K562 (cell line): ENCODE measurements around the gene AQP9. TPM values are rescaled to one million over a fixed set of nuclear protein-coding genes. Genes with fewer than 3 reads are reported as not detected.
"Not testable (repeated sequence)": the region's sequence is repeated elsewhere in the genome, so short reads cannot be mapped to it uniquely, and the experiment has no call there.

Experiments used
- ATAC-seq: fragments of 200-7000 bp; cut with Tn5 transposase; 3 replicates; pipeline ENCODE4 v1.9.1; 2020; ENCODE audit warnings: moderate library complexity
- BruUV-seq: library from RNA; stranded (reverse); fragments of 400-500 nt; replicated peaks from 2 replicates; lab custom pipeline; 2021; lab: Mats Ljungman, UMichigan
- CTCF ChIA-PET: fragments of 300-600 bp; formaldehyde crosslinking; extraction: SDS; loops from one replicate; lab custom pipeline; 2021; ENCODE audit warnings: low intra/inter-chr PET ratio; lab: Yijun Ruan, JAX
- POLR2A ChIA-PET: fragments of 300-600, 350-650 bp; sonication (Branson Sonifier 250); formaldehyde crosslinking; extraction: SDS; loops from one replicate; lab custom pipeline; 2021; ENCODE audit warnings: antibody characterized with exemption, inconsistent platforms; lab: Yijun Ruan, JAX
- DNase-seq, 4 experiments: peaks; one replicate each; pipeline versions ENCODE4 v3.0.0 to v3.0.0-alpha.2; 2011 to 2018; ENCODE audit warnings: low spot score in 3 of 4, mixed read lengths in 3 of 4; ENCODE audit errors: extremely low read depth in 1 of 4
- FAIRE-seq: peaks from 2 replicates; lab custom pipeline; 2011; peaks lifted over from hg19 to GRCh38; lab: Jason Lieb, UNC
- H2AFZ ChIP-seq: 2 replicates; pipeline ENCODE4 v1.6.0; 2011; ENCODE audit warnings: low read depth, low read length, control low read depth, inconsistent platforms
- H3K27ac ChIP-seq: fragments of 200-600 bp; 3 replicates; pipeline ENCODE4 v1.8.0; 2011; ENCODE audit warnings: low read depth, mild to moderate bottlenecking, control low read depth, inconsistent platforms, low read length, moderate library complexity, mixed read lengths; ENCODE audit errors: extremely low read depth
- H3K27me3 ChIP-seq, 2 experiments: fragments of 300-600 bp in 1 of 2; 2 replicates in 1 of 2; 3 replicates in 1 of 2; pipeline versions ENCODE4 v1.6.0 to v1.8.0; 2011; ENCODE audit warnings: inconsistent platforms in 2 of 2, low read length in 2 of 2, mild to moderate bottlenecking in 1 of 2, mixed read lengths in 1 of 2, moderate library complexity in 1 of 2; ENCODE audit not compliant: control insufficient read depth in 2 of 2, insufficient read depth in 2 of 2
- H3K36me3 ChIP-seq: fragments of 300-600 bp; 3 replicates; pipeline ENCODE4 v1.8.0; 2011; ENCODE audit warnings: mild to moderate bottlenecking, low read length, inconsistent platforms; ENCODE audit not compliant: control insufficient read depth, insufficient read depth
- H3K4me1 ChIP-seq, 2 experiments: fragments of 200-600 bp in 1 of 2; replicated peaks in 1 of 2; 2 replicates in 1 of 2; 3 replicates in 1 of 2; pipeline versions ENCODE4 v1.5.1 to v1.8.0; 2011; ENCODE audit warnings: inconsistent platforms in 2 of 2, low read length in 2 of 2, mild to moderate bottlenecking in 1 of 2, mixed read lengths in 1 of 2, moderate library complexity in 1 of 2; ENCODE audit not compliant: control insufficient read depth in 2 of 2, insufficient read depth in 2 of 2
- H3K4me2 ChIP-seq: 2 replicates; pipeline ENCODE4 v1.6.1; 2011; ENCODE audit warnings: low read length, control low read depth, inconsistent platforms, mixed read lengths; ENCODE audit not compliant: insufficient read depth
- H3K4me3 ChIP-seq: fragments of 200-600 bp; sonication (generic), shearing (Covaris generic); 2 replicates; pipeline ENCODE4 v1.5.1; 2016; ENCODE audit warnings: control low read depth, inconsistent platforms
- H3K79me2 ChIP-seq: fragments of 200-600 bp; 3 replicates; pipeline ENCODE4 v1.8.0; 2011; ENCODE audit warnings: low read length, inconsistent platforms; ENCODE audit not compliant: control insufficient read depth, insufficient read depth
- H3K9ac ChIP-seq, 2 experiments: 2 replicates each; pipeline versions ENCODE4 v1.6.0 to v1.6.1; 2011; ENCODE audit warnings: low read depth in 2 of 2, low read length in 2 of 2, control low read depth in 1 of 2, inconsistent platforms in 1 of 2, mild to moderate bottlenecking in 1 of 2, mixed read lengths in 1 of 2; ENCODE audit not compliant: insufficient read depth in 1 of 2
- H3K9me1 ChIP-seq: one replicate; pipeline ENCODE4 v1.6.0; 2011; ENCODE audit warnings: inconsistent platforms, mild to moderate bottlenecking, low read length, moderate library complexity; ENCODE audit not compliant: control insufficient read depth, insufficient read depth
- H3K9me3 ChIP-seq: replicated peaks from 2 replicates; pipeline ENCODE4 v1.5.1; 2011; ENCODE audit warnings: low read depth, low read length, inconsistent platforms; ENCODE audit not compliant: control insufficient read depth, insufficient read depth
- H4K20me1 ChIP-seq: replicated peaks from 2 replicates; pipeline ENCODE4 v1.6.1; 2011; ENCODE audit warnings: low read length, inconsistent platforms, mixed read lengths; ENCODE audit not compliant: control insufficient read depth, insufficient read depth
- CTCF ChIP-seq, 3 experiments: IDR thresholded peaks in 2 of 3; conservative IDR thresholded peaks in 1 of 3; 2 replicates each; pipeline ENCODE4 v1.5.1; 2011 to 2012; ENCODE audit warnings: low read length in 3 of 3, mild to moderate bottlenecking in 3 of 3, control low read depth in 2 of 3, improper control_type of control experiment in 1 of 3, inconsistent platforms in 1 of 3, low read depth in 1 of 3, mixed read lengths in 1 of 3, moderate library complexity in 1 of 3; ENCODE audit not compliant: insufficient read depth in 2 of 3
- ELF4 ChIP-seq: fragments of 450-650 bp; formaldehyde crosslinking; IDR thresholded peaks from 2 replicates; pipeline ENCODE4 v1.4.0; 2022; ENCODE audit warnings: missing genetic modification characterization
- XRCC4 ChIP-seq: IDR thresholded peaks from one replicate; pipeline ENCODE4 v1.6.1; 2011; ENCODE audit not compliant: insufficient read depth, insufficient read length; ENCODE audit errors: extremely low read depth
- YY1 ChIP-seq, 3 experiments: IDR thresholded peaks; 2 replicates each; pipeline ENCODE4 v1.6.1; 2011; ENCODE audit warnings: low read length in 2 of 3, mild to moderate bottlenecking in 2 of 3, moderate library complexity in 2 of 3, borderline replicate concordance in 1 of 3, control low read depth in 1 of 3, low read depth in 1 of 3; ENCODE audit not compliant: insufficient read depth in 3 of 3, insufficient replicate concordance in 2 of 3, control insufficient read depth in 1 of 3, insufficient read length in 1 of 3; ENCODE audit errors: extremely low read depth in 1 of 3
- WGBS: fragments of 100-300 bp; shearing (Covaris generic); methylation state at CpG from one replicate; pipeline ENCODE4 v1.1.6; 2016; ENCODE audit warnings: low coverage, mixed read lengths; ENCODE audit not compliant: insufficient coverage; ENCODE audit errors: missing lambda C conversion rate; 5-methylcytosine and 5-hydroxymethylcytosine counted together
- in situ Hi-C: fragments of 300-500 bp; cut with MboI; formaldehyde crosslinking; loops from 4 replicates; pipeline ENCODE4 v1.15.0; 2018; ENCODE audit warnings: inconsistent platforms, mixed read lengths
- intact Hi-C: fragments of 100-400 bp; cut with micrococcal nuclease; formaldehyde crosslinking; loops from 2 replicates; pipeline ENCODE4 v1.14.2; 2022
- polyA plus RNA-seq, 8 experiments: library from polyadenylated mRNA; depleted of rRNA in 4 of 8; stranded (reverse) in 5 of 8; unstranded in 3 of 8; fragments of >200 nt; fragmentation: Nextera tagmentation in 2 of 8; fragmentation: Illumina TruSeq in 1 of 8; extraction: Ambion mirVana in 2 of 8; extraction: Trizol in 1 of 8; gene quantifications; 2 replicates each; pipeline versions ENCODE4 v1.2.1 to v1.2.3, GENCODE V29; 2011 to 2014; ENCODE audit warnings: inconsistent platforms in 1 of 8, missing spikeins in 1 of 8
- total RNA-seq, 7 experiments: library from RNA; depleted of rRNA in 6 of 7; stranded (reverse); fragments of >200 nt in 6 of 7; fragmentation: Illumina TruSeq in 2 of 7; extraction: Trizol in 2 of 7; gene quantifications; 2 replicates each; pipeline versions ENCODE4 v1.2.1 to v1.2.3, GENCODE V29; 2011 to 2021; ENCODE audit warnings: low replicate concordance in 1 of 7

Gene AQP9
- total and polyA plus RNA-seq, 9 of the 15 experiments (the other 6 are each of a cell fraction or from before 2014, with no cell fraction given), result 0.04 to 0.33 (median 0.07) TPM; not detected in 4

- TF ChIP-seq ELF4, result no peak
- TF ChIP-seq CTCF (IDR thresholded peaks at IDR 0.05 in 2 of 3, conservative IDR thresholded peaks at IDR 0.05 in 1 of 3; ENCODE audit: insufficient read depth in 2 of 3, low read depth in 1 of 3, low read length in 3 of 3), result no peak
- no peak for TF ChIP-seq XRCC4
Observed at GRCh38 chr15:58190419-58190818, 52.2 kb downstream of the AQP9 start (continued).

- BruUV-seq, POLR2A ChIA-PET, FAIRE-seq, H3K27me3 ChIP-seq, H3K9me1 ChIP-seq, intact Hi-C loops, H3K79me2 ChIP-seq, H3K9me3 ChIP-seq, ATAC-seq, H3K4me3 ChIP-seq, DNase-seq, CTCF ChIA-PET, H3K4me1 ChIP-seq, H3K27ac ChIP-seq, H3K36me3 ChIP-seq, in situ Hi-C loops, H3K9ac ChIP-seq, H3K4me2 ChIP-seq, H4K20me1 ChIP-seq: not testable (repeated sequence)
- 50% methylated on average over 8 of the region's 9 CpGs for WGBS
- peak in 1 of 3 experiments; percentile 36 for TF ChIP-seq YY1 (IDR thresholded peaks at IDR 0.05; ENCODE audit: borderline replicate concordance in 1 of 3, control insufficient read depth in 1 of 3, extremely low read depth in 1 of 3, insufficient read depth in 3 of 3, insufficient read length in 1 of 3, insufficient replicate concordance in 2 of 3, low read depth in 1 of 3, low read length in 2 of 3)
- H2AFZ ChIP-seq, result 0 out of 2 replicates have a peak overlapping the region, but pooled peaks have one; percentile 45
Observed at GRCh38 chr15:58193636-58194035, 55.5 kb downstream of the AQP9 start.
